MM.1S (cell line): Measurements from ENCODE around the gene OR10C1.

Source experiments
- EZH2phosphoT487 ChIP-seq: fragments of 300-600 bp; sonication (generic); IDR thresholded peaks from 2 replicates; pipeline ENCODE4 v1.6.1; 2018; ENCODE audit warnings: antibody characterized with exemption, low read length
- TF ChIP-seq, protein P1 (sequence below): fragments of 300-600 bp; sonication (generic); IDR thresholded peaks from 2 replicates; pipeline ENCODE4 v1.5.1; 2016; ENCODE audit warnings: antibody characterized with exemption, low read length, mixed read lengths

DNA sequence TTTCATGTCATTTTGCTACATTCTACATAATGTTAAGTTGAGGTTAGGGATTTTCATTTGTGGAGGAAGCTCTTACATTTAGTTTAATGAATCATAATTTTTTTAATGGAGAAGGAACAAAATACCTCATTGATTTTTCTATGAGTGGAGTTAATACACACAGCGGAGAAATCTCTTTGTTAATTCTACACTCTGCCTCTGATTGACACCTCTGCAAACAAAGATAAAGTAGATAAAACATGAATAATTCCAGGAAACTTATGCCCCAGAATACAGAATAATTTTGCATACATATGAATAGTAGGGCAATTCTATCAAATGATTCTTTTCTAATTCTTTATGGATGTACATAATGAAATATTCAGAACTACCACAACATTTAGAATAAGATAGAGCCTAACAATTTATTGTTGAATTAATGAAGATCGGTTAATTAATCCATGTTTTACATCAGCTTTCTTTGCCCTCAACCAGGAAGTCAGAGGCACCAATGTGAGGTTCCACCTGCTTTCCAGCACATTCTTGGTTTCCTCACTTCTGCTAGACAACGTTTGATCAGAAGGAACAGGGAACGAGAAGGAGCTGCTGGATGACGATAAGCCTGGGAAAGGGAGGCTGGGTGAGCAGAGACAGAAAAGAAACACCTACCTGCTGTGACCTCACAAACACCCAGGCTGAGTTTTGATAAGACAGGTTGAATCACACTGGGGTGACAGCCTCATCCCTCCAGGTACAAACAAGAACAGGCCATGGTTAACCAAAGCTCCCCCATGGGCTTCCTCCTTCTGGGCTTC, 22.1 kb downstream of the OR10C1 start:
- TF ChIP-seq, protein P1, sequence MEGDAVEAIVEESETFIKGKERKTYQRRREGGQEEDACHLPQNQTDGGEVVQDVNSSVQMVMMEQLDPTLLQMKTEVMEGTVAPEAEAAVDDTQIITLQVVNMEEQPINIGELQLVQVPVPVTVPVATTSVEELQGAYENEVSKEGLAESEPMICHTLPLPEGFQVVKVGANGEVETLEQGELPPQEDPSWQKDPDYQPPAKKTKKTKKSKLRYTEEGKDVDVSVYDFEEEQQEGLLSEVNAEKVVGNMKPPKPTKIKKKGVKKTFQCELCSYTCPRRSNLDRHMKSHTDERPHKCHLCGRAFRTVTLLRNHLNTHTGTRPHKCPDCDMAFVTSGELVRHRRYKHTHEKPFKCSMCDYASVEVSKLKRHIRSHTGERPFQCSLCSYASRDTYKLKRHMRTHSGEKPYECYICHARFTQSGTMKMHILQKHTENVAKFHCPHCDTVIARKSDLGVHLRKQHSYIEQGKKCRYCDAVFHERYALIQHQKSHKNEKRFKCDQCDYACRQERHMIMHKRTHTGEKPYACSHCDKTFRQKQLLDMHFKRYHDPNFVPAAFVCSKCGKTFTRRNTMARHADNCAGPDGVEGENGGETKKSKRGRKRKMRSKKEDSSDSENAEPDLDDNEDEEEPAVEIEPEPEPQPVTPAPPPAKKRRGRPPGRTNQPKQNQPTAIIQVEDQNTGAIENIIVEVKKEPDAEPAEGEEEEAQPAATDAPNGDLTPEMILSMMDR: no peak
- no peak for TF ChIP-seq EZH2phosphoT487
